GM19395 (cell line): ENCODE measurements around the gene CTRB1.
"Not testable (repeated sequence)": the region's sequence is repeated elsewhere in the genome, so short reads cannot be mapped to it uniquely, and the experiment has no call there.

Experiments used
- ATAC-seq: cut with Tn5 transposase; IDR thresholded peaks from one replicate; pipeline ENCODE4 v1.9.1; 2021; ENCODE audit warnings: mild to moderate bottlenecking, moderate library complexity; ENCODE audit not compliant: unreplicated experiment

The CTRB1 gene

GRCh38 chr16:75203667-75204409 lies 14.9 kb upstream of the CTRB1 start:
- no peak for ATAC-seq

- no peak for ATAC-seq
Observed at GRCh38 chr16:75204410-75204758, 14.4 kb upstream of the CTRB1 start.

DNA sequence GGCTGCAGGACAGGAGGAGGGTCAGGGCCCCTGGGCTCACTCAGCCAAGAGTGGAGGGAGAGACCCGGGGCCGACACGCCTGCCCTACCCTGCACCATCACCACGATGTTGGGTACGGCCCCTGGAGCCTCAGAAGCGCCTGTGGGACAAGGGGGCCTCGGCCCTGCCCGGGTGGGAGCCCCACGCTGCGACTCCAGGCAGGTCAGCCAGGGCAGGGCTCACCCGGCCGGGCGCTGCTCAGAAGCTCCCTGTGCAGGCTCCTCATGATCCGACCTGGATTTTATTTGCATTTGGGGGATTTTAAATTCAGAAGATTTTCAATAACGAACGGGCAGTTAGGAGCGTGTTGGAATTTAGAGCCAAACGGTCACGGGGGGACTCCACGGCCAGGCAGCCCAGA lies 13.9 kb upstream of the CTRB1 start:
- ATAC-seq: not testable (repeated sequence)

DNA sequence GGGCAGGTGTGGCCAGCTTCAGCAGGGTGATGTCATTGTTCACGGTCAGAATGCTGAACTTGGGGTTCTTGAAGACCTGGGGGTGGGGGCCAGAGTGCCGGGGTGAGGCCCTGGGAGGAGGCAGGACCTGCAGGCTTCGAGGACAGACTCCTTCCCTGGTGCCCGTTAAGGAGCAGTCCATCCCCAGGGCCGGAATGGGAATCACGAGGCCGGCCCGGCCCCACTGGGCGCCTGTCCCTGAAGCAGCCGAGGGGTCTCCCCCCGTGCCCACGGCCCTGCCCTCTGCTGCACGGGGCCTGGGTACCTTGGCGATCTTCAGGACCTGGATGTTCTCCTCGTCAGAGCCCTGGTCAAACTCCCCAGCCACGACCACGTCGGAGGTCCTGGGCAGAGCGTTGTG lies 13.3 kb upstream of the CTRB1 start:
- not testable (repeated sequence) for ATAC-seq

DNA sequence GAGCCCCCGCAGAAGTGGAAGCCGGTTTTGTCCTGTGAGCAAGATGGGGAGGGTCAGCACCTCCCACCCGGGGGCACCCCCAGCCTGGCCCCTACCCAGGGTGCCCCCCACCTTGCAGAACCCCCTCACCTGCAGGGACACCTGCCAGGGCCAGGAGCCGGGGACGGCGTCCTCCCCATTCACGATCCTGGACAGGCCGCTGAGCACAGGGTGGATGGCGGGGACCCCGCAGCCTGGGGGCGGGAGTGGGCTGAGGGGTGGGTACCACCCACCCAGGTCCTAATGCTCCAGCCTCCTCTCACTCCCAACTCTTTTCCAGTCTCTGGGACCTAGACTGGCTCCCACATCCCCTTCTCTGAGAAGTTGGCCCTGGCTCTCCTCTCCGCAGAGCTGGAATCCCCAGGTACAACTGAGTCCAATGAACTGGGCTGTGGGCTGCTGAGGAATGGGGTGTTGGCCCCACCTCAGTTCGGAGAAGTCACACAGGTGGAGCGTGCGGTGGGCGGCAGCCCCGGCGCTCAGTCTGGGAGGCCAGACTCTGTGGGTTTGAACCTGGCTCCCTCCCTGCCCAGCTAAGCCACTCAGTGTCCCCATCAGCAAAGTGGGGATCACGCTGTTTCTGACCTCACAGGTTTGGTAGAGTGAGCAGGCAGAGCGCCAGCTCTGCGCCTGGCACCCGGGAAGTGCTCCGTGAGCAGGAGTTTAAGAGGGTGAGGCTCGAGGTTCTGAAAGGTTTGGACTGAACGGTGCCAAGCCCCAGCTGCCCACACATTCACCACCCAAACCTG lies 12.6 kb upstream of the CTRB1 start:
- ATAC-seq: not testable (repeated sequence)

GRCh38 chr16:75206749-75207451 lies 11.9 kb upstream of the CTRB1 start, which contains the start of gene CTRB2:
Gene CTRB2 (minus strand): TSS chr16:75207161. CDS start chr16:75207141, 20 bp downstream.
- no peak for ATAC-seq

GRCh38 chr16:75207831-75208230 lies 11.0 kb upstream of the CTRB1 start:
- ATAC-seq: no peak

DNA sequence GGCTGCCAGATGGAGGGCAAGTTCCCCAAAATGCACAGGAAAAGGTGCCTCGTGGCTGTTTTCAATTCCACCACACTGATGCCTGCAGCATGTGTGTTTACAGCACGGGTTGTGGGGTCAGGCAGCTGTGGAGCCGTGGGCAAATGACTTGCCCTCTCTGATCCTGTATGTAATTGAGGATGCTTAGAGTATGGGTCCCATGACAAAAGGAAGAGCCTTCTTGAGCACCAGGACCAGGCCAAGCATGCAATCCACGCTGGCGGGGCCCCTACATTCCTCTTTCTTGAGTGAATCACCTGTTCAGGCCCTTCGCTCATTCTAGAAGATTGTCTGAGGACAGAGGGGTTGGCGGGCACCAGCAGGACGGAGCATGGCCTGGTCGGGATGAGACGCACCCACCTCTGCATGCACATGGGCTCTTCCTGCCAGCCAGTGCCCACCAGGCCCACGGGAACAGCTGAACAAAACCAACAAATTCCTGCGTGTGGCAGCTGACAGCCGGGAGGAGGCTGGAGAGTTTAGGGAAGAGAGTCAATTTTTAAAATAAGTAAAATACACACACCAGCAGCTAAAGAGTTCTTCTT lies 10.5 kb upstream of the CTRB1 start:
- no peak for ATAC-seq

DNA sequence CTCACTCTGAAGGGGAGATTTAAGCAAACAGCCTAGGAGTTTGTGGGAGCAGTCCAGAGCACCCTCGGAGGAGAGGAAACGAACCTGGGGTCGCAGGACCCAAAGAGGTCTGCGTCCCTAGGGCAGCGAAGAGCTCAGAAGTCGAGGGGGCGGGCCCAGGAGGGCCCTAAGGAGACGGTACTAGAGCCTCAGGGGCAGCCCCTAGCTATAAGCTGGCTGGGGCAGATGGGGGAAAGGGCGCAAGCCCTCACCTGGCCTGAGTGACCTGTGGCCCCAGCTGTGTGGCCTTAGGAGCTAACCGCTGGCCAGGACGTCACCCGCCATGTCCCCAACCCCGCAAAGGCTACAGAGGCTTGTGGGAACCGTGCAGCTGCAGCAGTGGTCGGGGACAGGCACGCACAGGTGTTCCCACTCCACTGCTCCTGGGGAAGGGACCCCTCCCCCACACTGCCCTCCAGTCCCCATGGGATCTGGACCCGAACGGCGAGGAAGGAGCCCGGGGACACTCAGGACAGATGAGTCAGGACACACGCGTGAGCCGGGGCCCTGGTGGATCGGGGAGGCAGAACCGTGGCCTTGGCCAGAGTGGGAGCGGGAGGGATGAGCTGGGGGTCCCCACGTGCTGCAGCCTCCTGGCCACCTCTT lies 9.8 kb upstream of the CTRB1 start:
- no peak for ATAC-seq

DNA sequence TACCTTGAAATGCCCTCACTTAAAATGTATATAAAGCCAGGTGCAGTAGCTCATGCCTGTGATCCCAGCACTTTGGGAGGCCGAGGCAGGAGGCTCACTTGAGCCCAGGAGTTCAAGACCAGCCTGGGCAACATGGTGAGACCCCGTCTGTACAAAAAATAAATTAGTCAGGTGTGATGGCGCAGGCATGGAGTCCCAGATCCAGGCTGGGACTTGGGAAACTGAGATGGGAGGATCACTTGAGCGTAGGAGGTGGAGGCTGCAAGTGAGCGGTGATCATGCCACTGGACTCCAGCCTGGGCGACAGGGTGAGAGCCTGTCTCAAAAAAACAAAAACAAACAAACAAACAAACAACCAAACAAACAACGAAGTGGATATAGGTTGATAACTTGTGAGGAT lies 9.3 kb upstream of the CTRB1 start:
- ATAC-seq: not testable (repeated sequence)

DNA sequence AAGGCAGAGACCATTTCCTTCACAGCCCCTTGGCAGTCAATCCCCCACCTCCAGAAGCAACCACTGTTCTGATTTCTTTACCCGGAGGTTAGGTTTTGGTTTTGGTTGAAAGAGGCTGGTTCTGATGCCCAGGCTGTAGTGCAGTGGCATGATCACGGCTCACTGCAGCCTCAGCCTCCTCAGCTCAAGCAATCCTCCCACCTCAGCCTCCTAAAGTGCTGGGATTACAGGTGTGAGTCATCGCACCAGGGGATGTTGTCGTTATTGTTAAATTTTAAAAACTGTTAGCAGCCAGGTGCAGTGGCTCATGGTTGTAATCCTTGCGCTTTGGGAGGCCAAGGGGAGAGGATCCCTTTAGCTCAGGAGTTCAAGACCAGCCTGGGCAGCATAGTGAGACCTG lies 8.8 kb upstream of the CTRB1 start:
- no peak for ATAC-seq

DNA sequence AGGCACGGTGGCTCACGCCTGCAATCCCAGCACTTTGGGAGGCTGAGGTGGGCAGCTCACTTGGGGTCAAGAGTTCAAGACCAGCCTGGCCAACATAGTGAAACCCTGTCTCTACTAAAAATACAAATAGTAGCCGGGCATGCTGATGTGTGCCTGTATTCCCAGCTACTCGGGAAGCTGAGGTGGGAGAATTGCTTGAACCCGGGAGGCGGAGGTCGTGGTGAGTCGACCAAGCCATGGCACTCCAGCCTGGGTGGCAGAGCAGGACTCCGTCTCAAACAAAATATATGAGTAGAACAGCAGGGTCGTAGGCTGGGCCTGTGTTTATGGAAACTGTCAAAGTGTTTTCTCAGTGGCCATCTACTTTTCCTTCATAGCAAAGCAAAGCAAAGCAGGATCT lies 7.5 kb upstream of the CTRB1 start:
- ATAC-seq: not testable (repeated sequence)

- ATAC-seq: no peak
Observed at GRCh38 chr16:75216127-75216526, 2.7 kb upstream of the CTRB1 start.

DNA sequence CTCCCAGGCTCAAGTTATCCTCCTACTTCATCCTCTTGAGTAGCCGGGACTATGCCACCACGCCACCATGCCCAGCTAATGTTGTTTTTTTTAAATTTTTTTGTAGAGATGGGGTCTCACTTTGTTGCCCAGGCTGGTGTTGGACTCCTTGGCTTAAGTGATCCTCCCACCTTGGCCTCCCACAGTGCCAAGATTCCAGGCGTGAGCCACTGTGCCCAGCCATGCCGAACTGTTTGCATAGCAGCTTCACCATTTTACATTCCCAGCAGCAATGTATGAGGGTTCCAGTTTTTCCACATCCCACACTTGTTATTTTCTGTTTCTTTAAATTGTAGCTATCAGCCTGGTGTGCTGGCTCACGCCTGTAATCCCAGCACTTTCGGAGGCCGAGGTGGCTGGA lies 2.2 kb upstream of the CTRB1 start:
- ATAC-seq: no peak

- ATAC-seq: no peak
Observed at GRCh38 chr16:75217389-75217851, 1.4 kb upstream of the CTRB1 start.

DNA sequence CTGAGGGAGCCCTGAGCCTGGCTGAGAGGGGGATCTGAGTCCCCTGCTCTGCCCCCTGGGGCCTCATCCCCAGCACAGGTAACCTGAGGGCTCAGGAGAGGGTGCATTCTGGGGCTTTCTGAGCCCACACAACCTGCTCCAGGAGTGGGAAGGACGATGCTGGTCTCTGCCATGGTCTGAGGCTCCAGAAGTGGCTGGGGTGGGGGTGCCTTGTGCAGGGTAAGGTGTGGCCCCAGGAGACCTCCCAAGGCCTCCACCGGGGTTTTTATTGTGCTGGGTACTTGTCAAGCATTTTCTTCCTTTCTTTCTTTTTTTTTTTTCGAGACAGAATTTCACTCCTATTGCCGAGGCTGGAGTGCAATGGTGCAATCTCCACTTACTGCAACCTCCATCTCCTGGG lies 300 bp downstream of the CTRB1 start:
- no peak for ATAC-seq

DNA sequence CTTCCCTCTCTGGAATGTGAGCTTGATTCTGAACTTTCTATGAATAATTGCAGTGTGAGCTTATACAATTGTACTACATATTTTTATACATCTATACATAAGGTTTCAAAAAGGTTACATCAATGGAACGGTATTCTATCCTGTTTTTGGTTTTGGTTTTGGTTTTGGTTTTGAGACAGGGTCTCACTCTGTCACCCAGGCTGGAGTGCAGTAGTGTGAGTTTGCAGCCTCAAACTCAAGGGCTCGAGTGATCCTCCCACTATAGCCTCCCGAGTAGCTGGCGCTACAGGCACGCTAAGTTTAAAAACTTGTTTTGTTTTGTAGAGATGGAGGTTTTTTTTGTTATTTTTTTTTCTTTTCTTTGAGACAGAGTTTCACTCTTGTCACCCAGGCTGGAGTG lies 1.1 kb downstream of the CTRB1 start:
- peak; percentile 40 for ATAC-seq

GRCh38 chr16:75222271-75222783 lies 3.5 kb downstream of the CTRB1 start:
- no peak for ATAC-seq

- ATAC-seq: not testable (repeated sequence)
Observed at GRCh38 chr16:75223129-75223528, 4.3 kb downstream of the CTRB1 start.

DNA sequence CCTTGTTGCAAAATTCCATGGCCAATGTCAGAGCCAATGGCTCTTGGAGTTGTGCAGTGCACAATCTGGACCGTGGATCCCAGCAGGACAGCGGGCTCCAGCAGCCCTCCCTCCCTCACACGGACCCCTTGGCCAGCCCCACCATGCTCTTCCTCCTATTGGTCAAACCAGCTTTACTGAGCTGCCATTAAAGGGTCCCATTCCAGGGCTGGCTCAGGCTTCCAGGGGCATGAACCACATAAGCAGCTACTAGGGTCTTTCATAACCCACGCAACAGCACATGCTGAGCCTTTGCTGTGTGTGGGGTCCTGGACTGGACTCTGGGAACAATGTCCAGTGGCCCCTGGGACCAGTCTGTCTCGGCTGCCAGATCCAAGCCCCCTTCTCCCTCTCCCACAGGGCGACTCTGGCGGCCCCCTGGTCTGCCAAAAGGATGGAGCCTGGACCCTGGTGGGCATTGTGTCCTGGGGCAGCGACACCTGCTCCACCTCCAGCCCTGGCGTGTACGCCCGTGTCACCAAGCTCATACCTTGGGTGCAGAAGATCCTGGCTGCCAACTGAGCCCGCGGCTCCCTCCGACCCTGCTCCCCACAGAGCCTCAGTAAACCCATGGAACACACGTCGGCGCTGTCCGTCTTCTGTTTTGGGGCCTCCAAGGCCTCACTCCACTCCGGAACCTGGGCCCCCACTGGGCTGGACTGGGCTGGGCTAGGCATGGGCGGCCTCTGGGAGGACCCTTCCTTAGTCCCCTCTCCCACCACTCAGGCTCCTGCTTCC lies 5.7 kb downstream of the CTRB1 start:
- ATAC-seq: no peak
